Nephron progenitor cell (in vitro differentiated cells): ENCODE measurements around the gene SH3D21.

Experiments used
- DNase-seq: peaks from one replicate; pipeline ENCODE4 v3.0.0; 2021
- H3K27ac Mint-ChIP-seq: 2 replicates; pipeline ENCODE4 v1.8.0; 2021; ENCODE audit warnings: mild to moderate bottlenecking, moderate library complexity, mixed read lengths
- H3K27me3 Mint-ChIP-seq: 2 replicates; pipeline ENCODE4 v1.8.0; 2021; ENCODE audit warnings: mild to moderate bottlenecking, low read depth, mixed read lengths; ENCODE audit not compliant: poor library complexity
- H3K36me3 Mint-ChIP-seq: 2 replicates; pipeline ENCODE4 v1.8.0; 2021; ENCODE audit warnings: low read depth, mixed read lengths
- H3K4me1 Mint-ChIP-seq: 2 replicates; pipeline ENCODE4 v1.8.0; 2021; ENCODE audit warnings: mixed read lengths
- H3K4me3 Mint-ChIP-seq: 2 replicates; pipeline ENCODE4 v1.8.0; 2021; ENCODE audit warnings: mild to moderate bottlenecking, moderate library complexity, mixed read lengths
- H3K9me3 Mint-ChIP-seq: 2 replicates; pipeline ENCODE4 v1.8.0; 2021; ENCODE audit warnings: mild to moderate bottlenecking, moderate library complexity, mixed read lengths
- TF ChIP-seq, protein P1 (sequence below): fragments of 200-600 bp; sonication (generic); IDR thresholded peaks from 2 replicates; pipeline ENCODE4 v1.5.0; 2021; ENCODE audit warnings: antibody characterized with exemption

SH3D21 gene

DNA sequence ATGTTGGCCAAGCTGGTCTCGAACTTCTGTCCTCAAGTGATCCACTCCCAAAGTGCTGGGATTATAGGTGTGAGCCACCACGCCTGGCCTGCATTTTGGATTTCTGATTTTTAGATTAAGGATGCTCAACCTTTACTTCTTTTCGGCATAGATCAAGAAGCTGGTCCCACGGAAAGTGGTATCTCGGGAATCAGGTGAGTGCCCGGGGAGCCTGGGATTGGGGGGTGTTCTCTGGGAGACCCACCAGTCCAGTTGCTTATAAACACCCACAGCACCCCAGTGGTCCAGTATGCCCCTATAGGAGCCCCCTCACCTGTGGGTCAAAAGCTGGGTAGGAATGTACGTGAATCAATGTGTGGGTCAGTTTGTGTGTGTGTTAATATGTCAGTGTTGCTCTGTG, 3.2 kb downstream of the SH3D21 start:
- no peak overlapping the region for H3K27ac Mint-ChIP-seq
- H3K27me3 Mint-ChIP-seq, result no peaks in the 10 kb centered on the region
- TF ChIP-seq, protein P1, sequence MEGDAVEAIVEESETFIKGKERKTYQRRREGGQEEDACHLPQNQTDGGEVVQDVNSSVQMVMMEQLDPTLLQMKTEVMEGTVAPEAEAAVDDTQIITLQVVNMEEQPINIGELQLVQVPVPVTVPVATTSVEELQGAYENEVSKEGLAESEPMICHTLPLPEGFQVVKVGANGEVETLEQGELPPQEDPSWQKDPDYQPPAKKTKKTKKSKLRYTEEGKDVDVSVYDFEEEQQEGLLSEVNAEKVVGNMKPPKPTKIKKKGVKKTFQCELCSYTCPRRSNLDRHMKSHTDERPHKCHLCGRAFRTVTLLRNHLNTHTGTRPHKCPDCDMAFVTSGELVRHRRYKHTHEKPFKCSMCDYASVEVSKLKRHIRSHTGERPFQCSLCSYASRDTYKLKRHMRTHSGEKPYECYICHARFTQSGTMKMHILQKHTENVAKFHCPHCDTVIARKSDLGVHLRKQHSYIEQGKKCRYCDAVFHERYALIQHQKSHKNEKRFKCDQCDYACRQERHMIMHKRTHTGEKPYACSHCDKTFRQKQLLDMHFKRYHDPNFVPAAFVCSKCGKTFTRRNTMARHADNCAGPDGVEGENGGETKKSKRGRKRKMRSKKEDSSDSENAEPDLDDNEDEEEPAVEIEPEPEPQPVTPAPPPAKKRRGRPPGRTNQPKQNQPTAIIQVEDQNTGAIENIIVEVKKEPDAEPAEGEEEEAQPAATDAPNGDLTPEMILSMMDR, result no peak
- H3K4me1 Mint-ChIP-seq, result peaks cover 26% of the 10 kb centered on the region
- H3K4me3 Mint-ChIP-seq, result peak overlapping the region; percentile 21
- no peaks in the 10 kb centered on the region for H3K9me3 Mint-ChIP-seq
- H3K36me3 Mint-ChIP-seq, result peaks cover 38% of the 10 kb centered on the region
- no peak for DNase-seq

DNA sequence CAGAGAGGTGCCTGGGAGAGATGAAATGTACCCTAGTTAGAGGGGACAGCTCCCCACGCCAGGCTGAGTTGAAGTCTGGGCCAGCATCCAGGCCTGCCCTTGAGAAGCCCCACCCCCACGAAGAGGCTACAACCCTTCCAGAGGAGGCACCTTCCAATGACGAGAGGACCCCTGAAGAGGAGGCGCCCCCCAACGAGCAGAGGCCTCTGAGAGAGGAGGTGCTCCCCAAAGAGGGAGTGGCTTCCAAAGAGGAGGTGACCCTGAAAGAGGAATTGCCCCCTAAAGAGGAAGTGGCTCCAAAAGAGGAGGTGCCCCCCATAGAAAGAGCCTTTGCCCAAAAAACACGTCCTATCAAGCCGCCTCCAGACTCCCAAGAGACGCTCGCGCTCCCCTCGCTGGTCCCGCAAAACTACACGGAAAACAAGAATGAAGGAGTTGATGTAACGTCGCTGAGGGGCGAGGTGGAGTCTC, 14.2 kb downstream of the SH3D21 start:
- Mint-ChIP-seq H3K27ac (no peak overlapping the region), H3K9me3 (no peaks in the 10 kb centered on the region), H3K4me3 (peak overlapping the region; percentile 74), H3K4me1 (peaks cover 42% of the 10 kb centered on the region), H3K36me3 (peaks cover 14% of the 10 kb centered on the region), H3K27me3 (peaks cover 10% of the 10 kb centered on the region)
- TF ChIP-seq, protein P1, result no peak
- DNase-seq, result no peak

DNA sequence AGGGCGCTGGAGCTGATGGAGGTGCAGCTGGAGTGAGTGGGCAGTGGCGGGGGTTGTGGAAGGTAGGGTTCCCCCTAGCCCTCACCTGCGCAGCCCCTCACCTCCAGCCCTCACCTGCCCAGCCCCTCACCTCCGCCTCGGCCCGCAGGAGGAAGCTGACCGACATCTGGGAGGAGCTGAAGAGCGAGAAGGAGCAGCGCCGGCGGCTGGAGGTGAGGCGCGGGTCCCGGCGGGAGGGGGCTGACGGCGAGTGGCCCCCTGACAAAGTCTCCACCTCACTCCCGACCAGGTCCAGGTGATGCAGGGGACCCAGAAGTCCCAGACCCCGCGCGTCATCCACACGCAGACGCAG, 14.6 kb downstream of the SH3D21 start:
- peak overlapping the region; percentile 74 for H3K4me3 Mint-ChIP-seq
- H3K27ac Mint-ChIP-seq, result no peak overlapping the region
- DNase-seq, result no peak
- peaks cover 43% of the 10 kb centered on the region for H3K4me1 Mint-ChIP-seq
- H3K27me3 Mint-ChIP-seq, result peaks cover 10% of the 10 kb centered on the region
- TF ChIP-seq, protein P1, result no peak
- H3K36me3 Mint-ChIP-seq, result peaks cover 10% of the 10 kb centered on the region
- no peaks in the 10 kb centered on the region for H3K9me3 Mint-ChIP-seq

DNA sequence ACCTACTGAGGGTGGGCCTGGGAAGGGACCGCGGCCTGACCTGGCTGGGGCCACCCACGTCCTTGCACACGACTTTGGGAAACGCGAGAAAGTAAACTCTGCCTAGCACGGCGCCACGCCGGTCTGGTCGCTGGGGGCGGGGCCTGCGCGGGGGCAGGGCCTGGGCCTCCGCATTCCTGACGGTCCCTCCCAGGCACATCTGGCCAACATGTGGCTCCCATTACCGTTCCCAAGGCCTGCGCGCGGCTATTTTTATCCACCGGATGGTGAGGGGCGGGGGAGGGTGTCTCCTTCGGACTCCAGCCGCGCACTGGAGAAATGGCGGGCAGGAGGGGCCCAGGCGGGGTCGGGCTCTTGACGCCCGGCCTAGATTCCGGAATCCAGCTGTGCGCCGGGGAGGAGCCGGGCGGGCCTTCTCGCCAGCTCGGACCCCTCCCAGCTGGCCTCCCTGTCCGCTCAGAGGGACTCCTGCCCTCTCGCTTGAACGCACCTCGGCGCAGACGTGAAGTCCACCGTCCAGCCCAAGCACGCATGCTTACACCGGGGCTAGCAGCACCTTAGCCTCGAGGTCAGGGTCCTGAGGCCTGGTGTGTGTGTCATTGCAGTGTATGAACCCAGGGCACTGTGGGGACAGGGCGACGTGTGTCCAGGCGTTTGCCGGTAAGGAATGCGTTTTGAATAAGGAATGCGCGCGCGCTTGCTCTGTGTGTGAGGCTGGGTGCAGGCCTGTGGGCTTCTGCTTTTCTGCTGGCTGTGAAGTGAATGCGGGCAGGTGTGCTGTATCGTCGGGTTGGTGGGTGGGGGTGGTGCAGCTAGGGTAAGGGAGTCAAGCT, 15.2 kb downstream of the SH3D21 start:
- DNase-seq, result peak; percentile 83
- H3K4me1 Mint-ChIP-seq, result peaks cover 46% of the 10 kb centered on the region
- peak overlapping the region; percentile 78 for H3K4me3 Mint-ChIP-seq
- H3K27ac Mint-ChIP-seq, result peak overlapping the region; percentile 94
- peaks cover 10% of the 10 kb centered on the region for H3K27me3 Mint-ChIP-seq
- H3K9me3 Mint-ChIP-seq, result no peaks in the 10 kb centered on the region
- TF ChIP-seq, protein P1, result no peak
- H3K36me3 Mint-ChIP-seq, result peaks cover 7% of the 10 kb centered on the region

DNA sequence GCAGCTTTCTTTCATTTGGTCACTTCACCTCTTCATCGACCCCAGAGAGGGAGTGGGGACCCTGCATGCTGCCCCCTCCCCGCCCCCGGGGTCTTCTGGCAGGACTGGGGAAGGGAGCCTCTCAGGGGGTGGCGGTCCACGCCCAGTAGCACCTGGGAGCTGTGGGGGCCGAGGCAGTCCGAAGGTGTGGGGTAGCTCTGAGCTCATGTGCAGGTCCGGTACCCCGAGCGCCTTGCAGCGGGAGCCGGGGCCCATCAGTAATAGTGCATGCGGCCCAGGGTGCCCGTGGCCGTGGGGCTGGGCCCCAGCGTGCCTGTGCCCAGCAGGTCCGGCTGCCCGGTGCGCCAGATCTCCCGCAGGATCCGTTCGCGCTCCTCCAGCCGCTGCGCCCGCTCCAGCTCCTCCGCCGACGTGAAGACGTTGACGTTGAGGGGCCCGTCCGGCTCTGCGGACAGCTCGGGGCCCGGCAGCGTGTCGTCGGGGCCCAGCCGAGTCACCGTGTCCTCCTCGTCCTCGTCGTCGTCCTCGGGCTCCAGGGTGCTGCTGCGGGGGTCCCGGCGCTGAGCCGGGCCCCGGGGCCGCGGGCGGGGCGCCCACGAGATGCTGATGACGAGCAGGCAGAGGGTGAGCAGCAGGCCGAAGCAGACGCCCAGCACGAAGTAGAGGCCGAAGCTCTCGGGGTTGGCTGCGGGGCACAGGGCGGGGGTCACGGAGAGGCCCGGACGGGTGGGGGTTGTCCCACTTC, 16.0 kb downstream of the SH3D21 start:
- Mint-ChIP-seq H3K4me3 (peak overlapping the region; percentile 79), H3K4me1 (peaks cover 48% of the 10 kb centered on the region), H3K27ac (peak overlapping the region; percentile 94), H3K9me3 (no peaks in the 10 kb centered on the region), H3K27me3 (peaks cover 15% of the 10 kb centered on the region), H3K36me3 (peaks cover 7% of the 10 kb centered on the region)
- TF ChIP-seq, protein P1, result no peak
- DNase-seq, result peak; percentile 47
